AG04450 (cell line): Measurements from ENCODE around the gene APOLD1. TPM values are rescaled to one million over a fixed set of nuclear protein-coding genes. Genes with fewer than 3 reads are reported as not detected.
"Not testable (repeated sequence)": the region's sequence is repeated elsewhere in the genome, so short reads cannot be mapped to it uniquely, and the experiment has no call there.

Experiments
- CTCF ChIA-PET: fragments of 300-600, 350-600 bp; formaldehyde crosslinking; extraction: SDS; loops from one replicate; lab custom pipeline; 2022; ENCODE audit warnings: antibody characterized with exemption, inconsistent platforms; lab: Charles Lee
- POLR2A ChIA-PET: fragments of 350-600 bp; formaldehyde crosslinking; extraction: SDS; loops from one replicate; lab custom pipeline; 2021; ENCODE audit warnings: antibody characterized with exemption, inconsistent platforms; lab: Yijun Ruan, JAX
- DNase-seq: peaks from one replicate; pipeline ENCODE4 v3.0.0-alpha.2; 2011; ENCODE audit warnings: low read depth, low spot score
- H3K27ac ChIP-seq: one replicate; pipeline ENCODE4 v1.5.1; 2012; ENCODE audit warnings: low read depth, low read length, control low read depth
- H3K27me3 ChIP-seq: one replicate; pipeline ENCODE4 v1.6.0; 2012; ENCODE audit warnings: low read length; ENCODE audit not compliant: control insufficient read depth, insufficient read depth
- H3K4me3 ChIP-seq: 2 replicates; pipeline ENCODE4 v1.5.1; 2011; ENCODE audit warnings: mild to moderate bottlenecking, low read depth, low read length, control low read depth
- H3K9me3 ChIP-seq: 2 replicates; pipeline ENCODE4 v1.5.1; 2012; ENCODE audit warnings: low read length; ENCODE audit not compliant: control insufficient read depth, insufficient read depth
- CTCF ChIP-seq: IDR thresholded peaks from 2 replicates; pipeline ENCODE4 v1.5.1; 2011; ENCODE audit warnings: low read depth, low read length, control low read depth, inconsistent platforms
- polyA minus RNA-seq: library from RNA; depleted of rRNA, polyadenylated mRNA; stranded (reverse); fragments of >200 nt; gene quantifications from 2 replicates; pipeline ENCODE4 v1.2.3, GENCODE V29; 2011; rRNA and poly(A)+ RNA removed
- polyA plus RNA-seq: library from polyadenylated mRNA; depleted of rRNA; stranded (reverse); fragments of >200 nt; gene quantifications from 2 replicates; pipeline ENCODE4 v1.2.3, GENCODE V29; 2011; rRNA removed

Gene APOLD1
- polyA plus RNA-seq (2.2 and 2.6 TPM in 2 replicates), polyA minus RNA-seq (1.7 and 2.4 TPM in 2 replicates)

GRCh38 chr12:12784911-12785814 is at the start of gene APOLD1:
APOLD1 (plus strand) TSS chr12:12785659; CDS start chr12:12785692, 33 bp downstream.
- H3K4me3 ChIP-seq, result peak within 1 kb of the TSS; percentile 63
- H3K9me3 ChIP-seq, result peaks cover 6% of the 10 kb centered on the region; the same call in 1 of the 2 replicates
- ChIA-PET CTCF (interaction anchor here (0.8 kb wide), 1 partner anchor 50 kb away, joined by 5 read pairs; no protein-coding TSS in a partner anchor), POLR2A (no interaction called here)
- H3K27ac ChIP-seq, result no peak within 1 kb of the TSS
- no peaks in the 10 kb centered on the region for H3K27me3 ChIP-seq
- no peak for DNase-seq
- no peak for TF ChIP-seq CTCF

GRCh38 chr12:12736759-12737676 is 48.4 kb upstream of the APOLD1 start:
- DNase-seq, result no peak
- Histone ChIP-seq H3K27ac (peak overlapping the region; percentile 83), H3K4me3 (peak overlapping the region; percentile 43), H3K27me3 (no peaks in the 10 kb centered on the region), H3K9me3 (peaks cover 7% of the 10 kb centered on the region; the same call in 1 of the 2 replicates)
- ChIA-PET CTCF (interaction anchor here (0.5 to 3.6 kb wide), 68 partner anchors 9 to 1168 kb away, joined by 3 to 34 read pairs (median 4); partner anchors contain the start of genes DDX47 and GPR19), POLR2A (interaction anchor here (0.6 to 4.4 kb wide), 10 partner anchors 11 to 666 kb away, joined by 3 to 54 read pairs (median 5); partner anchors contain the start of gene LRP6)
- peak; percentile 62 for TF ChIP-seq CTCF

- ChIA-PET CTCF (interaction anchor here (0.5 to 3.6 kb wide), 18 partner anchors 8 to 519 kb away, joined by 3 to 34 read pairs (median 12); partner anchors contain the start of gene DDX47), POLR2A (interaction anchor here (0.7 to 4.4 kb wide), 2 partner anchors 12 to 471 kb away, joined by 4 to 54 read pairs; partner anchors contain the start of gene LRP6)
- not testable (repeated sequence) for H3K27ac ChIP-seq, DNase-seq, H3K27me3 ChIP-seq, H3K4me3 ChIP-seq, H3K9me3 ChIP-seq
These were observed 47.3 kb upstream of the APOLD1 start for GRCh38 chr12:12738152-12738551.

GRCh38 chr12:12741660-12742059 is 43.8 kb upstream of the APOLD1 start:
- H3K9me3 ChIP-seq, result no peaks in the 10 kb centered on the region
- no peak for TF ChIP-seq CTCF
- ChIA-PET CTCF (interaction anchor here (1.8 kb wide), 1 partner anchor 48 kb away, joined by 4 read pairs; no protein-coding TSS in a partner anchor), POLR2A (no interaction called here)
- H3K4me3 ChIP-seq, result no peak overlapping the region
- DNase-seq, result no peak
- H3K27ac ChIP-seq, result no peak overlapping the region
- H3K27me3 ChIP-seq, result no peaks in the 10 kb centered on the region
